ENCODE results near the gene RPH3AL. TPM values are rescaled to one million over a fixed set of nuclear protein-coding genes. Genes with fewer than 3 reads are reported as not detected.
A peak's percentile ranks its signal among the peaks of the same experiment; 100 is the strongest.

RPH3AL gene
- total RNA-seq, 1 donor from 2014 or later = 22.3 TPM

DNA sequence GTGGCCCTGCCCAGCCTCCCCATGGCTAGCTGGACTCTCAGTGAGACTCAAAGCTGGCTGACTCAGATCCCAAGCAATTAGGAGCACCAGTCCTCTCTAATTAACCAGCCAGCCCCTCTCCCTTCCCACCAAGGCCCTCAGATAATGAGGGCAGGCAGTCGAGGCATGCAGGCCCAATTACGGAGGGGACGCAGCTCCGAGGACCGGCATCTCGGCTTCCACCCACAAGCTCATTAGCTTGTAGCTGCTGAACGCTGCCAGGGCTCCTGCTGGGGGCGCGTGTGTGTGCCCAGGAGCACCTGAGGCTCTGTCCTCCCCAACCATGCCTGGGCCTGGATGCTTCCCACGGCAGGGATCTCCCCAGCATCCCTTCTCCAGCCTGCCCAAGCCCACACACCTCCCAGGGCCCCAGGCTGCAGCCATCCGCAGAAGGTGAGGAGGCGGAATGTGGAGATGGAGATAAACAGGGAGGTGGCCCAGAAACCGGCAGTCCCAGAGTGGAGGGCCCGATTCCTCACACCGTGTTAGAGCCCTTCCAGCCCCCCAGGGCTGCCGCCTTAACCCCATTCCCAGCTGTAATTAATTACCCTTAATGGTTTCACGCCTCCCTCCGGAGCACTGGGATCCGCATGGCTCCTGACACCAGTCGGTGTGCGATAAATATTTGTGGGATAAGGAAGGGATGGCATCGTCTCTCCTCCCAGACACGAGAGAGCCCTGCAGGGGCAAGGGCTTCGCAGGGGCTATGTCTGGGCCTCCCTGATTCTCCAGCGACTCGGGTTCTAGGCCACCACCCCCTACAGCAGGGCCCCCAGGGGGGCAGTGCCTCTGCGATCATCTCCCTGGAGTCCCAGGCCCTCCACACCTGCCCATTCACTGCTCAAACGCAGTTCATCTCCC is 42.2 kb downstream of the RPH3AL start:
- H3K4me1 Mint-ChIP-seq (ENCODE audit: low read depth, unreplicated experiment) = peaks cover 21% of the 10 kb centered on the region
- DNase-seq = peak; percentile 6
- no peak overlapping the region for H3K27ac Mint-ChIP-seq (ENCODE audit: unreplicated experiment)
- TF ChIP-seq CTCF (IDR thresholded peaks at IDR 0.05; ENCODE audit: partially characterized antibody, unreplicated experiment) = no peak
- H3K9me3 Mint-ChIP-seq (ENCODE audit: unreplicated experiment) = peaks cover 13% of the 10 kb centered on the region
- H3K27me3 Mint-ChIP-seq (ENCODE audit: unreplicated experiment) = peaks cover 12% of the 10 kb centered on the region
- H3K4me3 Mint-ChIP-seq (ENCODE audit: unreplicated experiment) = peak overlapping the region; percentile 35
- peaks cover 9% of the 10 kb centered on the region for H3K36me3 Mint-ChIP-seq (ENCODE audit: unreplicated experiment)

DNA sequence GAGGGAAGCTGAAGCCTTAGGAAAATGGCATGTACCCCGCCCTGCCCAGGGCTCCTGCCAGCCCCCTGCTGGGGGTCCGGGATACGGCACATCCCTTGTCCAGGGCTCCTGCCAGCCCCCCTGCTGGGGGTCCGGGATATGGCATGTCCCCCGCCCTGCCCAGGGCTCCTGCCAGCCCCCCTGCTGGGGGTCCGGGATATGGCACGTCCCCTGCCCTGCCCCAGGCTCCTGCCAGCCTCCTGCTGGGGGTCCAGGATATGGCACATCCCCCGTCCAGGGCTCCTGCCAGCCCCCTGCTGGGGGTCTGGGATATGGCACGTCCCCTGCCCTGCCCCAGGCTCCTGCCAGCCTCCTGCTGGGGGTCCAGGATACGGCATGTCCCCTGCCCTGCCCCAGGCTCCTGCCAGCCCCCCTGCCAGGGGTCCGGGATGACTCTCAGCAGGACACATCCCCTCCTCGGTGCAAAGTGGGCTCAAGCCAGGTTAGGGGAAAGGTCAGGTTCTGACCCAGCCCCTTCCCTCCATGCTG is 43.2 kb downstream of the RPH3AL start:
- DNase-seq = peak; percentile 85
- peaks cover 24% of the 10 kb centered on the region for H3K4me1 Mint-ChIP-seq (ENCODE audit: low read depth, unreplicated experiment)
- H3K27me3 Mint-ChIP-seq (ENCODE audit: unreplicated experiment) = peaks cover 11% of the 10 kb centered on the region

GRCh38 chr17:307741-308507 is 44.7 kb downstream of the RPH3AL start:
- H3K36me3 Mint-ChIP-seq (ENCODE audit: unreplicated experiment) = no peaks in the 10 kb centered on the region
- no peak for TF ChIP-seq CTCF (IDR thresholded peaks at IDR 0.05; ENCODE audit: partially characterized antibody, unreplicated experiment)
- peaks cover 7% of the 10 kb centered on the region for H3K27me3 Mint-ChIP-seq (ENCODE audit: unreplicated experiment)
- no peak overlapping the region for H3K27ac Mint-ChIP-seq (ENCODE audit: unreplicated experiment)
- peaks cover 32% of the 10 kb centered on the region for H3K4me1 Mint-ChIP-seq (ENCODE audit: low read depth, unreplicated experiment)
- H3K4me3 Mint-ChIP-seq (ENCODE audit: unreplicated experiment) = no peak overlapping the region
- peak; percentile 26 for DNase-seq
- peaks cover 9% of the 10 kb centered on the region for H3K9me3 Mint-ChIP-seq (ENCODE audit: unreplicated experiment)

More for the DNA sequence above, 43.2 kb downstream of the RPH3AL start:
- TF ChIP-seq CTCF (IDR thresholded peaks at IDR 0.05; ENCODE audit: partially characterized antibody, unreplicated experiment) = peak; percentile 99
- peaks cover 3% of the 10 kb centered on the region for H3K36me3 Mint-ChIP-seq (ENCODE audit: unreplicated experiment)
- no peak overlapping the region for H3K4me3 Mint-ChIP-seq (ENCODE audit: unreplicated experiment)
- H3K27ac Mint-ChIP-seq (ENCODE audit: unreplicated experiment) = no peak overlapping the region
- H3K9me3 Mint-ChIP-seq (ENCODE audit: unreplicated experiment) = peaks cover 7% of the 10 kb centered on the region

DNA sequence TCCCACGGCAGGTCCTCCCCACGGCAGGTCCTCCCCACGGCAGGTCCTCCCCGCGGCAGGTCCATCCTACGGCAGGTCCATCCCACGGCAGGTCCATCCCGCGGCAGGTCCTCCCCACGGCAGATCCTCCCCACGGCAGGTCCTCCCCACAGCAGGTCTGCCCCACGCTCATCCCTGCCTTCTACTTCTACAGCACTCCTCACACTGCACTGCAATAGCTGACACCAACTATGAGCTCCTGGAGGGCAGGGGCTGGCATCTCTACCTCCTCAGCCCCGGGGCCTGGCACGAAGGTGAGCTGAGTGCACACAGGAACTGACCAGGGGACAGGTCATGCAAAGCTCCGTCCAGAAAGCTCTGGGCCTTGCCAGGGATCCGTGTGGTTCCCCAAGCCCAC is 45.3 kb downstream of the RPH3AL start:
- no peak for TF ChIP-seq CTCF (IDR thresholded peaks at IDR 0.05; ENCODE audit: partially characterized antibody, unreplicated experiment)
- Mint-ChIP-seq H3K4me1 (ENCODE audit: low read depth, unreplicated experiment) (peaks cover 37% of the 10 kb centered on the region), H3K36me3 (ENCODE audit: unreplicated experiment) (no peaks in the 10 kb centered on the region)

More for the DNA sequence above, 45.3 kb downstream of the RPH3AL start:
- no peak overlapping the region for H3K4me3 Mint-ChIP-seq (ENCODE audit: unreplicated experiment)
- H3K27ac Mint-ChIP-seq (ENCODE audit: unreplicated experiment) = no peak overlapping the region
- peaks cover 11% of the 10 kb centered on the region for H3K9me3 Mint-ChIP-seq (ENCODE audit: unreplicated experiment)
- peak; percentile 9 for DNase-seq
- H3K27me3 Mint-ChIP-seq (ENCODE audit: unreplicated experiment) = peaks cover 11% of the 10 kb centered on the region
